OCI-LY3 (cell line): ENCODE data around the gene FBXO8.

Source experiments
- CTCF ChIP-seq: fragments of 200-600, 300-600 bp; sonication (generic); IDR thresholded peaks from 2 replicates; pipeline ENCODE4 v1.5.1; 2014; ENCODE audit warnings: antibody characterized with exemption, low read length, low read depth
- EZH2phosphoT487 ChIP-seq: fragments of 200-600 bp; shearing (Covaris generic); IDR thresholded peaks from 2 replicates; pipeline ENCODE4 v1.6.1; 2018; ENCODE audit warnings: antibody characterized with exemption, mixed run types, low read depth

- no peak for TF ChIP-seq EZH2phosphoT487
- no peak for TF ChIP-seq CTCF
Measured at GRCh38 chr4:174256277-174256713, 27.2 kb downstream of the FBXO8 start.
